OCI-LY3 (cell line): Measurements from ENCODE around the gene ATRN.

Source experiments
- CTCF ChIP-seq: fragments of 200-600, 300-600 bp; sonication (generic); IDR thresholded peaks from 2 replicates; pipeline ENCODE4 v1.5.1; 2014; ENCODE audit warnings: antibody characterized with exemption, low read length, low read depth
- EZH2phosphoT487 ChIP-seq: fragments of 200-600 bp; shearing (Covaris generic); IDR thresholded peaks from 2 replicates; pipeline ENCODE4 v1.6.1; 2018; ENCODE audit warnings: antibody characterized with exemption, mixed run types, low read depth

- no peak for TF ChIP-seq CTCF
- TF ChIP-seq EZH2phosphoT487: no peak
Measured at GRCh38 chr20:3539311-3540107, 68.7 kb downstream of the ATRN start.
